Measurements from ENCODE around the gene ZKSCAN1. TPM values are rescaled to one million over a fixed set of nuclear protein-coding genes. Genes with fewer than 3 reads are reported as not detected.

Gene ZKSCAN1
- total and polyA plus RNA-seq, 3 donors from 2014 or later, result 30.7 to 71.3 (median 65.3) TPM

GRCh38 chr7:100066953-100067352, 51.6 kb downstream of the ZKSCAN1 start:
- Histone ChIP-seq H3K36me3 (ENCODE audit: low read depth, missing control alignments) (peaks cover 9% of the 10 kb centered on the region), H3K9me3 (no peaks in the 10 kb centered on the region), H3K27me3 (no peaks in the 10 kb centered on the region), H3K27ac (no peak overlapping the region), H3K4me3 (no peak overlapping the region), H3K4me1 (peaks cover 4% of the 10 kb centered on the region)
- intact Hi-C loops (cut with DNase I; ENCODE audit: low total_unique reads), result no loop called here
- no peak for DNase-seq
- WGBS, 2 donors, result 90% methylated on average over 7 of the region's 7 CpGs
- no peak for TF ChIP-seq POLR2A (IDR thresholded peaks at IDR 0.05)
- TF ChIP-seq, protein P1, sequence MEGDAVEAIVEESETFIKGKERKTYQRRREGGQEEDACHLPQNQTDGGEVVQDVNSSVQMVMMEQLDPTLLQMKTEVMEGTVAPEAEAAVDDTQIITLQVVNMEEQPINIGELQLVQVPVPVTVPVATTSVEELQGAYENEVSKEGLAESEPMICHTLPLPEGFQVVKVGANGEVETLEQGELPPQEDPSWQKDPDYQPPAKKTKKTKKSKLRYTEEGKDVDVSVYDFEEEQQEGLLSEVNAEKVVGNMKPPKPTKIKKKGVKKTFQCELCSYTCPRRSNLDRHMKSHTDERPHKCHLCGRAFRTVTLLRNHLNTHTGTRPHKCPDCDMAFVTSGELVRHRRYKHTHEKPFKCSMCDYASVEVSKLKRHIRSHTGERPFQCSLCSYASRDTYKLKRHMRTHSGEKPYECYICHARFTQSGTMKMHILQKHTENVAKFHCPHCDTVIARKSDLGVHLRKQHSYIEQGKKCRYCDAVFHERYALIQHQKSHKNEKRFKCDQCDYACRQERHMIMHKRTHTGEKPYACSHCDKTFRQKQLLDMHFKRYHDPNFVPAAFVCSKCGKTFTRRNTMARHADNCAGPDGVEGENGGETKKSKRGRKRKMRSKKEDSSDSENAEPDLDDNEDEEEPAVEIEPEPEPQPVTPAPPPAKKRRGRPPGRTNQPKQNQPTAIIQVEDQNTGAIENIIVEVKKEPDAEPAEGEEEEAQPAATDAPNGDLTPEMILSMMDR (IDR thresholded peaks at IDR 0.05), result no peak

- H3K36me3 ChIP-seq (ENCODE audit: low read depth, missing control alignments), result peaks cover 11% of the 10 kb centered on the region
- 94 to 98% methylated on average over 5 of the region's 5 CpGs for WGBS, 2 donors
- H3K4me3 ChIP-seq, result no peak overlapping the region
- no peaks in the 10 kb centered on the region for H3K9me3 ChIP-seq
- peaks cover 4% of the 10 kb centered on the region for H3K4me1 ChIP-seq
- intact Hi-C loops (cut with DNase I; ENCODE audit: low total_unique reads), result no loop called here
- no peak for TF ChIP-seq POLR2A (IDR thresholded peaks at IDR 0.05)
- TF ChIP-seq, protein P1 (IDR thresholded peaks at IDR 0.05), result no peak
- no peak for DNase-seq
- H3K27me3 ChIP-seq, result no peaks in the 10 kb centered on the region
- no peak overlapping the region for H3K27ac ChIP-seq
Observed at GRCh38 chr7:100069991-100070390, 54.6 kb downstream of the ZKSCAN1 start.

DNA sequence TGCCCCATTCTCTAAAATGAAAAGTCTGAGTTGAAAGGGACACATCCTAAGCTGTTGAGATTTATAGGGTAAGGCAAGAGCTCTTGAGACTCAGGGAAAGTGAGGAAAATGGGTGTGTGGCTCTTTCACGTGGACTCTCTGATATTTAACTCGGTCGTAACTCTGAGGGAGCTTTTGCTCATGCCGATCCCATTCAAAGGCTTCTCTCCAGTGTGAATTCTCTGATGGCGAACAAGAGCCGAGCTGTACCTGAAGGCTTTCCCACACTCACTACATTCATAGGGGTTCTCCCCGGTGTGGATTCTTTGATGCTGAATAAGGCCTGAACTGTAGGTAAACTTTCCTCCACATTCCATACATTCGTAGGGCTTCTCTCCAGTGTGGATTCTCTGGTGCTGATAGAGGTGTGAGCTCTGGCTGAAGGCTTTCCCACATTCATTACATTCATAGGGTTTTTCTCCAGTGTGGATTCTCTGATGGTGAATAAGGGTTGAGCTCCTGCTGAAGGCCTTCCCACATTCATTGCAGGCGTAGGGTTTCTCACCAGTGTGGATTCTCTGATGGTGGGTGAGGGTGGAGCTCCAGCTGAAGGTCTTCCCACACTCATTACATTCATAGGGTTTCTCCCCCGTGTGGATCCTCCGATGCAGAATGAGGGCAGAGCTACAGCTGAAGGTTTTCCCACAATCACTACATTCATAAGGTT, 55.8 kb downstream of the ZKSCAN1 start:
- Histone ChIP-seq H3K9me3 (no peaks in the 10 kb centered on the region), H3K36me3 (ENCODE audit: low read depth, missing control alignments) (peaks cover 11% of the 10 kb centered on the region), H3K27ac (no peak overlapping the region), H3K27me3 (no peaks in the 10 kb centered on the region), H3K4me1 (no peaks in the 10 kb centered on the region), H3K4me3 (no peak overlapping the region)
- DNase-seq, result no peak
- TF ChIP-seq POLR2A (IDR thresholded peaks at IDR 0.05), result no peak
- TF ChIP-seq, protein P1 (IDR thresholded peaks at IDR 0.05), result no peak
- 96 to 97% methylated on average over 11 of the region's 11 CpGs for WGBS, 2 donors
- intact Hi-C loops (cut with DNase I; ENCODE audit: low total_unique reads), result no loop called here

- peaks cover 11% of the 10 kb centered on the region for H3K36me3 ChIP-seq (ENCODE audit: low read depth, missing control alignments)
- DNase-seq, result no peak
- H3K27ac ChIP-seq, result no peak overlapping the region
- H3K27me3 ChIP-seq, result no peaks in the 10 kb centered on the region
- no peaks in the 10 kb centered on the region for H3K9me3 ChIP-seq
- no peak for TF ChIP-seq POLR2A (IDR thresholded peaks at IDR 0.05)
- TF ChIP-seq, protein P1 (IDR thresholded peaks at IDR 0.05), result no peak
- 93 to 95% methylated on average over 10 of the region's 10 CpGs for WGBS, 2 donors
- H3K4me1 ChIP-seq, result no peaks in the 10 kb centered on the region
- no peak overlapping the region for H3K4me3 ChIP-seq
- intact Hi-C loops (cut with DNase I; ENCODE audit: low total_unique reads), result no loop called here
Observed at GRCh38 chr7:100072462-100072861, 57.1 kb downstream of the ZKSCAN1 start.

- no peak for DNase-seq
- H3K4me1 ChIP-seq, result no peaks in the 10 kb centered on the region
- intact Hi-C loops (cut with DNase I; ENCODE audit: low total_unique reads), result no loop called here
- H3K27me3 ChIP-seq, result no peaks in the 10 kb centered on the region
- H3K27ac ChIP-seq, result no peak overlapping the region
- TF ChIP-seq, protein P1 (IDR thresholded peaks at IDR 0.05), result no peak
- TF ChIP-seq POLR2A (IDR thresholded peaks at IDR 0.05), result no peak
- H3K9me3 ChIP-seq, result no peaks in the 10 kb centered on the region
- H3K36me3 ChIP-seq (ENCODE audit: low read depth, missing control alignments), result peaks cover 8% of the 10 kb centered on the region
- H3K4me3 ChIP-seq, result no peak overlapping the region
- WGBS, 2 donors, result 93 to 95% methylated on average over 7 of the region's 7 CpGs
Observed at GRCh38 chr7:100074841-100075240, 59.4 kb downstream of the ZKSCAN1 start.

Data from testis (tissue), 3 donors.